Right forelimb (tissue), 1 donor: ENCODE measurements around the gene TRIOBP.

Experiments
- DNase-seq: peaks from one replicate; pipeline ENCODE4 v3.0.0-alpha.2; 2018

TRIOBP gene

DNA sequence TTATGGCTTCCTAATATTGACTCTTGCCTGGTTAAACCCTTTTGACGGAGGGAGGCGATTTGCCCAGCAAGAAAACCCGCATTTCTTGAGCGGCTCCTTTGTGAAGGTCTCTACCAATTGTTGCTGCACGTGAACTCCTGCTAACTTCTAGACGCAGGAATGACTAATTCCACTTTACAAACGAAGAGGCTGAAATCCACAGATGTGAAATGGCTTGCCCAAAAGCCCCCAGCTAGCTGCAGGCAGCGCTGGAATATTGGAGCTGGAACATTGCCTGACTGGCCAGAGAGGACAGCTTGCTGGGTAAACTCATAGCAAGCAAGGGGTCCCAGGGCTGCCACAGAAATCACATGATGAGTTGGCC, 111.4 kb downstream of the TRIOBP start:
- no peak for DNase-seq

DNA sequence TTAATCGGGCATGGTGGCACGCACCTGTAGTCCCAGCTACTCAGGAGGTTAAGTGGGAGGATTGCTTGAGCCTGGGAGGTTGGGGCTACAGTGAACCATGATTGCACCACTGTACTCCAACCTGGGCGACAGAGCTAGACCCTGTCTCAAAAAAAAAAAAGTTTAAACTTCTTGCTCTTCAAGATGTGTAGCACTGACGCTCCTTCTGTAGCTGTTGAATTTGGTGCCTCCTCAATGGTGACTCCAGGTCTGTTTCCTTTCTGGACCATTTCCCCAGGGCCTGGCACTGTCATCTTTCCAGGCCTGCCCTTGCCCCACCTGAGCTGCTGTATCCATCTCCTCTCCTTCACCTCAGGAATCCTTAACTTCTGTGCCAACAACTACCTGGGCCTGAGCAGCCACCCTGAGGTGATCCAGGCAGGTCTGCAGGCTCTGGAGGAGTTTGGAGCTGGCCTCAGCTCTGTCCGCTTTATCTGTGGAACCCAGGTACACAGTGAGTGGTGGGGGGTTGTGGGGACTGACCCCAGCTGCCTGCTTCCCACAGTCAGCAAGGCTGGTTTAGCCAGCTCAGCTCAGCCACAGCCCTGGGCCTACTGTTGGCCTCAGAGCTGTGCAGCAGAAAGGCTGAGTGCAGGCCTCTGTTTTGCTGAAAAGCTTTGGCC, 113.0 kb downstream of the TRIOBP start:
- no peak for DNase-seq

DNA sequence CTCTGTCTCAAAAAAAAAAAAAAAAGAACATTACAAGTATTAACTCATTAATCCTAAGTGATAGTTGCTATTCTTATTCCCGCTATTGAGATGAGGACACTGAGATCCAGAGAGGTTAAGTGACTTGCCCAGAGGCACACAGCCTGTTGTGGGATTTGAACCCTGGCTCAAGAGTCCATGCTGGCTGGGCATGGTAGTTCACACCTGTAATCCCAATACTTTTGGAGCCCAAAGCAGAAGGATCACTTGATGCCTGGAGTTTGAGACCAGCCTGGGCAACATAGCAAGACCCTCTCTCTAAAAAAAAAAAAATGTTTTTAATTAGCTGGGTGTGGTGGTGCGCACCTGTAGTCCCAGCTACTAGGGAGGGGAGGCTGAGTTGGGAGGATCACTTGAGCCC, 115.0 kb downstream of the TRIOBP start:
- no peak for DNase-seq

DNA sequence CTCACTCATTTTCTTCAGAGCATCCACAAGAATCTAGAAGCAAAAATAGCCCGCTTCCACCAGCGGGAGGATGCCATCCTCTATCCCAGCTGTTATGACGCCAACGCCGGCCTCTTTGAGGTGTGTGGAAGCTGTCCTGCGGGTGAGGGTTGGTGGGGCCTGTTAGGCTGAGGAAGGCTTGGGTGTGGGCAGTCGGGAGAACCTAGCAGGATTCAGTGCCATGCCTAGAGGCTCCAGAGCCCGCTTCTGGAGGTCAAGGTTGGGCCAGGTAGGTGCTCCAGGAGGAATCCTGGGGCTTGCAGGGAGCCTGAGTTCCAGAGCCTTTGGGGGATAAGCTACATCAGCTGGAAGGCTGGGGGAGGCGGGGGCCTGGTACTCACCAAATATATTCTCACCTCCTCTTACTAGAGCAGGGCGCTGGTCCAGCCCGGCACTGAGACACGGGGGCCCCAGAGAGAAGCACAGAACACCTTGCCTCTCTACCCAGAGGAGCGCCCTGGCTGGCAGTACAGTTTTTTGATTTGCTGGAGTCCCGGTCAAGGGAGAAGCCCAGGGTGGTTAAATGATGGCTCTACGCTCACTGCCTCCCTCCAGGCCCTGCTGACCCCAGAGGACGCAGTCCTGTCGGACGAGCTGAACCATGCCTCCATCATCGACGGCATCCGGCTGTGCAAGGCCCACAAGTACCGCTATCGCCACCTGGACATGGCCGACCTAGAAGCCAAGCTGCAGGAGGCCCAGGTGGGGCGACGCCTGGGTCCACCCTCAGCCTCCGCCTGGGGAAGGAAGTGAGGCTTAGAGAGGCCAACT, 116.2 kb downstream of the TRIOBP start:
- DNase-seq, result no peak

DNA sequence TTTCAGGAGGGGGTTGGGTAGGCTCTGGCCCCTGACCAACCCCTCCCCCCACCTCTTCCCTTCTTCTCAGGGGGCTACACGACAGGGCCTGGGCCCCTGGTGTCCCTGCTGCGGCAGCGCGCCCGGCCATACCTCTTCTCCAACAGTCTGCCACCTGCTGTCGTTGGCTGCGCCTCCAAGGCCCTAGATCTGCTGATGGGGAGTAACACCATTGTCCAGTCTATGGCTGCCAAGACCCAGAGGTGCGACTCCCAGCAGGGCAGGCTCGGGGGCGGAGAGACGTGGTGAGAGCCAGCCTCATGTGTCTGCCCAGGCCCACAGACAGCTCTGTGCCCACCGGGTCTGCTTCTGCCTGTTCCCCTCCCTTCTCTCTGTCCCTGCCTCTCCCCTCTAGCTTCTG, 118.7 kb downstream of the TRIOBP start:
- DNase-seq, result no peak

DNA sequence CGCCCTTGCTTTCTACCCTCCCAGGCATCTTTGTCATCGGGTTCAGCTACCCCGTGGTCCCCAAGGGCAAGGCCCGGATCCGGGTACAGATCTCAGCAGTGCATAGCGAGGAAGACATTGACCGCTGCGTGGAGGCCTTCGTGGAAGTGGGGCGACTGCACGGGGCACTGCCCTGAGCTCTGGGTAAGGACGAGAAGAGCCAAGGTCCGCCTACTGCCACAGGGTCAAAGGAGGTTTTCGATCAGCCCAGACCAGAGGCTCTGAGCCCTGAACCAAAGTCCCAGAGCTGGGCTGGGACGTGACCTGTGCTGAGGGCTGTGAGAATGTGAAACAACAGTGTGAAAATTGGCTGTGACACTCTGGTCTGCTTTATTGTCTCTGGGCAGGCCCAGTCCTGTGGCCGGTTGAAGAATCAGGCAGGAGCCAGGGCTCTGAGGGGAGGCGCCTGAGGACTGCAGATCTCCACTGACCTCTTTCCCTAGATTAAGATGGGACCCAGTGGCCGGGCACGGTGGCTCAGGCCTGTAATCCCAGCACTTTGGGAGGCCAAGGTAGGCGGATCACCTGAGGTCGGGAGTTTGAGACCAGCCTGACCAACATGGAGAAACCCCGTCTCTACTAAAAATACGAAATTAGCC, 119.8 kb downstream of the TRIOBP start:
- DNase-seq, result no peak

DNA sequence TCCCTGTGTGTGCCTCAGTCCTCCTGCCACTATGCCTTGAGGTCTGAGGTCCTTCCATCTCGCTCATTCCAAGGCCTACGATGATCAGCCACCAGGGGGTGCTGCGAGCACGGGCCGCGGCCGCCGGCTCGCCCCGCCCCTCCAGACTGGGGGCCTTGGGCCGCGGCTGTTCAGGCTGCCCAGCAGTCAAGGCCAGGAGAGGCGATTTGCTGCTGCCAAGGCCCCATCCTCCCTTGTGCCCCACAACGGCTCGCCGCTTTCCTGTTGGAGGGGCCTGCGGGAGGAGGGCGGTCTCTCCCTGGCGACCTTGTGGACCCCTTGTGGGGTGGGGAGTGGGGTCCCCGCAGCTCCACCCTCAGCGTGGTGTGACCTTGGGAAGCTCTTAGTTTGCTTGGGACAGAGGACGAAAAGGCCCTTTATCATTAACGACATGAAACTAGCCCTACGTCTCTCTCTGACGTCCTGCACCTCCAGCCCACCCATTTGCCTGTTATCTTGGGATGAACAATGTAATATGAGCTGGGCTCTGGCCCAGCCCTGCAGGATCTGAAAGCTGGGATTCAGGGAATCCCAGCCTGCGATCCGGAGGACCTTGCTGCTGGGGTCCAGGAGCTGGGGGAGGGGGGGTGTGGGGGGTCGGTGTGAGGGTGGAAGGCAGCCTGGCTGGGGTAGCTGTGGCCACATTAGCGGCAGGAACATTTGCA, 121.0 kb downstream of the TRIOBP start:
- DNase-seq, result peak; percentile 93

DNA sequence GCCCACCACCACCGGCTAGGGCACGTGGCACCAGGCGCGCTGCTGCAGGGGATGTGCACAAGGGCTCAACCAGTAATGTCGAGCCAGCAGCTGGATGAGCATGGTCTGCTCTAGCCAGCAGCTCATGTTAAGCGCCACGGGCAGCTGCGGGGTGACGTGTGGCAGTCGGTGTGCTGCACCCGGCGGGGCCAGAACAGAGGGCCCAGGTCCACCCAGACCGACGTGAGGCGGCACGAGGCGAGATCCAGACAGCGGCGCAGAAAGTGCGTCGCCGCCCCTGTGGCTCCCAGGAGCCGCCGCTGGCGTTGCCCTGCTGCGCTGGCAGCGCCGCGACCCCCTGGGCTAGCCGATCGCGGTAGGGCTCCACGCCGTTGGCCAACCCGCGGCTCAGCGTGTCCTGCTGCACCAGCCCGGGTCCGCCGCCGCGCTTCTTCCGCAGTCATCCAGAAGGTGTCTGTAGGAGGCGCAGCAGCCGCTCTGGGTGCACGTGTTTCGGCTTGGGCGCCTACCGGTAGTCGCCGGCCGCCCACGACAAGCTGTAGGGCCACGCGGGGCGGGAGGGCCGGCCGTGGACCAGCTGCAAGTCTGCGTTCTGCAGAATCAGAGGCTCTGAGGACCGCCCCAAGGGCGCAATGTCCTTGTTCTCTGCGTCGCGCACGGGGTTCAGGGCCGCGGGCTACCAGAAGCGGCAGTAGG, 121.7 kb downstream of the TRIOBP start:
- DNase-seq, result no peak

DNA sequence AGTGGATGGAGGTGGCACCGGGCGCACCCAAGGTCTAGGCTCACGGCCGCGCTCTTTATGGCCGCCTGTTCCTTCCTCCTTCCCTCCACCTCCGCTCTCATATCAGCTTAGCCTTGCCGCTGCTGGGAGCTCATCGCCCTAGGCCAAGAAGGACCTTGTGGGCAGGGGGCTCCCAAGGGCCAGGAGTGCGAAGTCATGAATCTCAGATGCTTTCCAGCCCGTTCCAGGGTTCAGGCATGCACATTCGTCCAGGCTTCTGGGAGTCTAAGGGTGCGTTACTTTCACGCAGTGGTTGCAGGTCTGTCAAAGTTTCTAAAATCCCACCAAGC, 122.2 kb downstream of the TRIOBP start:
- no peak for DNase-seq

DNA sequence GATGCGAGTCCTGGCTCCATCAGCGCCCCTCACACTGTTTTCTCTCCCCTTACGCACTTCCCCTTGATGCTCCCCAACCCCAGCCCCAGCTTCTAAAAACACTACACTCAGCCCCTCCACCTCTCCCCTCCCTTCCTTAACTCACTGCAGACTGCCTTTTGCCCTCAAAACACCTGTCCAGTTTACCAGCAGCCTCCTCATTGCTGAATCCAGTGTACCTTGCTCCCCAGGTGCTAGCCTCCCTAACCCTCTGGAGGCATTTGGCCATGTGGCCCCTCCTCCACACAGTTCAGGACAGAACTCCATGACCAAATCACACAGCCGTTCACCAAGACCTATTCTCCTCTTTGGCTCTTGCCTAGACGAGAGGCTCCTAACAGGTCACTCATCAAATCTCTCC, 123.5 kb downstream of the TRIOBP start:
- no peak for DNase-seq

DNA sequence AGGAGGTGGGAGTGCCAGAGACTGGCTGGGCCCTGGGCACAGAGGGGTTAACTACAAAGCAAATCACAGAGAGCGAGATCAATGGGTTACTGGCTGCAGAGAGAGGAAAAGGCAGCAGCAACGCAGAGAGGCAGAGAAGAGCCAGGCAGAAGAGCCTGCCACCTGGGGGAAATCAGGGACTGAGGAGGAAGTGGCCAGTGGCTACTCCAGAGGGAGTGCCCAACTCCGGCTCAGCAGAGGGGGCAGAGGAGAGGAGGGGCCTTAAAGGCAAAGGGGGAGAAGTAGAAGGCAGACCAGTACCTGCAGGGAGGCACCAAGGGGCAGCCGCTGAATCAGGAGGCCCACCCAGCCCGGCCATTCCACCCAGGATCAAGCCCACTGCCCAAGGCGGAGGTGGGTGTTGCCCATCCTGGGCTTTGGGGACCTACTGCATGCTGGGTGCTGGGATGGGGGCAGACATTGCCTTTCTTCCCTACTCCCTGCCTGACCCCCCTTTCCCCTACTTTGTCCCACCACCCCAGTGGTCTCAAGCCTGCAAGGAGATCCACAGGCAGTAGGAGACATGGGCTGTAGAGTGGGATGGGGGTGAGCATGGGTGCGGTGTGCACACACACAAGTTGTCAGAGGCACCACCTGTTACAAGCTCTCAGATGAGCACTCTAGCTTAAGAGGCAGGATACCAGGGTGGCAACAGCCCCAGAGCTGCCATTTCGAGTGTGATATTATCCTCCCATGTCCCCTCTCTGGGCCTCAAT, 125.4 kb downstream of the TRIOBP start:
- DNase-seq, result no peak

DNA sequence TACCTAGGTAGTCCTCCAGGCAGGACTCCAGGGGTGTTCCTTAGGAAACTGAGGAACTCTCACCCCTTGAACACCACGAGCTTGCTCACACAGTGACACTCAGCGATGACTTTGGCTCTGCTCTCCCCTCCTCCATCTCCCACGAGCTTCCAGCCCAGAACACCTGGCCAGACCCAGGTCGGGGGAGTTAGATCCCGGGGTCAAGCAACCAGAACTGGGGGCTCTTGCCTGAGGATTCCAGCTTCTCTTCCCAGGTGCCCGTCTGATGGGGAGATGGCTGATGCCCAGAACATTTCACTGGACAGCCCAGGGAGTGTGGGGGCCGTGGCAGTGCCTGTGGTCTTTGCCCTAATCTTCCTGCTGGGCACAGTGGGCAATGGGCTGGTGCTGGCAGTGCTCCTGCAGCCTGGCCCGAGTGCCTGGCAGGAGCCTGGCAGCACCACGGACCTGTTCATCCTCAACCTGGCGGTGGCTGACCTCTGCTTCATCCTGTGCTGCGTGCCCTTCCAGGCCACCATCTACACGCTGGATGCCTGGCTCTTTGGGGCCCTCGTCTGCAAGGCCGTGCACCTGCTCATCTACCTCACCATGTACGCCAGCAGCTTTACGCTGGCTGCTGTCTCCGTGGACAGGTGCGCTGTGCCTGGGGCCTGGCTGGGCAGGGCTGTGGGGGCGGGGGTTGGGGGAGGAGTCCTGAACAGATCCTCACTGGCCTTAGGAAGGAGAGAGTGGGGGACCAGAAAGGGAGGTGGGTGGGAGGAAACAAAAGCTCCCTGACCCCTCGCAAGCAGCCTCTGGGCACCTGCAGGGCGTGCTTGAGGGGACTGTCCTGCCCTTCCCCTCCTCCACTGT, 126.5 kb downstream of the TRIOBP start, which contains the start of gene GALR3:
TSS of gene GALR3 (plus strand) at position 249 of the 852 bp plus-strand sequence. CDS start at position 274, 25 bp downstream.
- DNase-seq, result no peak

DNA sequence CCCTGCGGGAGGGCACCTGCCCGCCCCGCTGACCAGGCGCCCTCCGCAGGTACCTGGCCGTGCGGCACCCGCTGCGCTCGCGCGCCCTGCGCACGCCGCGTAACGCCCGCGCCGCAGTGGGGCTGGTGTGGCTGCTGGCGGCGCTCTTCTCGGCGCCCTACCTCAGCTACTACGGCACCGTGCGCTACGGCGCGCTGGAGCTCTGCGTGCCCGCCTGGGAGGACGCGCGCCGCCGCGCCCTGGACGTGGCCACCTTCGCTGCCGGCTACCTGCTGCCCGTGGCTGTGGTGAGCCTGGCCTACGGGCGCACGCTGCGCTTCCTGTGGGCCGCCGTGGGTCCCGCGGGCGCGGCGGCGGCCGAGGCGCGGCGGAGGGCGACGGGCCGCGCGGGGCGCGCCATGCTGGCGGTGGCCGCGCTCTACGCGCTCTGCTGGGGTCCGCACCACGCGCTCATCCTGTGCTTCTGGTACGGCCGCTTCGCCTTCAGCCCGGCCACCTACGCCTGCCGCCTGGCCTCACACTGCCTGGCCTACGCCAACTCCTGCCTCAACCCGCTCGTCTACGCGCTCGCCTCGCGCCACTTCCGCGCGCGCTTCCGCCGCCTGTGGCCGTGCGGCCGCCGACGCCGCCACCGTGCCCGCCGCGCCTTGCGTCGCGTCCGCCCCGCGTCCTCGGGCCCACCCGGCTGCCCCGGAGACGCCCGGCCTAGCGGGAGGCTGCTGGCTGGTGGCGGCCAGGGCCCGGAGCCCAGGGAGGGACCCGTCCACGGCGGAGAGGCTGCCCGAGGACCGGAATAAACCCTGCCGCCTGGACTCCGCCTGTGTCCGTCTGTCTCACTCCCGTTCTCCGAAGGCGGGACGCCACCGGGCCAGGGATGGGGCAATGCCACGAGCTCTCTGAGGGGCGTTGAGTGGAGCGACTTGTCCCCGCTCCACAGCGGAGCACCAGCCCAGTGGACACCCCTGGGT, 128.1 kb downstream of the TRIOBP start:
- no peak for DNase-seq
